Neural cell (in vitro differentiated cells): ENCODE measurements around the gene DMXL2. TPM values are rescaled to one million over a fixed set of nuclear protein-coding genes. Genes with fewer than 3 reads are reported as not detected.

Experiments used
- H2AFZ ChIP-seq: fragments of 200-600, 300-800 bp; sonication (generic), shearing (Covaris generic); 2 replicates; pipeline ENCODE4 v1.6.0; 2014; ENCODE audit warnings: low read depth, mild to moderate bottlenecking, antibody characterized with exemption, low read length, moderate library complexity
- H3F3A ChIP-seq: fragments of 200-600 bp; shearing (Covaris generic); 2 replicates; pipeline ENCODE4 v1.6.1; 2016; ENCODE audit warnings: mild to moderate bottlenecking, moderate library complexity, mixed read lengths, antibody characterized with exemption, low read length; ENCODE audit not compliant: insufficient read depth, poor library complexity, severe bottlenecking
- H3K27ac ChIP-seq: fragments of 200-600, 300-800 bp; sonication (generic), shearing (Covaris generic); 2 replicates; pipeline ENCODE4 v1.5.1; 2014; ENCODE audit warnings: mild to moderate bottlenecking, low read length, moderate library complexity
- H3K27me3 ChIP-seq: fragments of 300-800, 200-600 bp; sonication (generic), shearing (Covaris generic); 2 replicates; pipeline ENCODE4 v1.6.0; 2014; ENCODE audit warnings: mild to moderate bottlenecking, low read depth, low read length, moderate library complexity; ENCODE audit not compliant: insufficient read depth
- H3K36me3 ChIP-seq: fragments of 300-800, 200-600 bp; sonication (generic), shearing (Covaris generic); 2 replicates; pipeline ENCODE4 v1.5.1; 2014; ENCODE audit warnings: mild to moderate bottlenecking, antibody characterized with exemption, low read length, moderate library complexity; ENCODE audit not compliant: insufficient read depth
- H3K4me2 ChIP-seq: fragments of 300-800, 200-600 bp; sonication (generic), shearing (Covaris generic); 2 replicates; pipeline ENCODE4 v1.6.0; 2014; ENCODE audit warnings: mild to moderate bottlenecking, low read length
- H3K4me3 ChIP-seq: fragments of 300-800, 200-600 bp; sonication (generic), shearing (Covaris generic); 2 replicates; pipeline ENCODE4 v1.5.1; 2014; ENCODE audit warnings: mild to moderate bottlenecking, low read length, moderate library complexity
- H3K79me2 ChIP-seq: fragments of 200-600 bp; shearing (Covaris generic); replicated peaks from 2 replicates; pipeline ENCODE4 v1.6.0; 2014; ENCODE audit warnings: mild to moderate bottlenecking, low read length, moderate library complexity; ENCODE audit not compliant: insufficient read depth
- H3K9ac ChIP-seq: fragments of 300-800, 200-600 bp; sonication (generic), shearing (Covaris generic); 2 replicates; pipeline ENCODE4 v1.6.1; 2016; ENCODE audit warnings: mild to moderate bottlenecking, low read length, mixed read lengths
- H3K9me2 ChIP-seq: fragments of 200-600 bp; shearing (Covaris generic); 2 replicates; pipeline ENCODE4 v1.6.1; 2016; ENCODE audit warnings: mild to moderate bottlenecking, low read length, mixed read lengths; ENCODE audit not compliant: insufficient read depth
- H3K9me3 ChIP-seq: fragments of 200-600, 300-800 bp; sonication (generic), shearing (Covaris generic); 2 replicates; pipeline ENCODE4 v1.6.1; 2016; ENCODE audit warnings: mild to moderate bottlenecking, mixed run types, low read length, moderate library complexity, mixed read lengths
- H4K20me1 ChIP-seq: fragments of 200-600 bp; shearing (Covaris generic); 2 replicates; pipeline ENCODE4 v1.6.1; 2016; ENCODE audit warnings: mild to moderate bottlenecking, mixed run types; ENCODE audit not compliant: insufficient read depth
- EP300 ChIP-seq: fragments of 450-650 bp; conservative IDR thresholded peaks from 2 replicates; pipeline ENCODE4 v1.6.1; 2014; ENCODE audit warnings: antibody characterized with exemption, mild to moderate bottlenecking, moderate library complexity; ENCODE audit not compliant: poor library complexity, severe bottlenecking
- EZH2 ChIP-seq: fragments of 200-600, 300-800 bp; shearing (Covaris generic), sonication (generic); IDR thresholded peaks from 2 replicates; pipeline ENCODE4 v1.6.1; 2014; ENCODE audit warnings: antibody characterized with exemption, low read length, borderline replicate concordance, mild to moderate bottlenecking; ENCODE audit not compliant: insufficient read depth, poor library complexity, severe bottlenecking
- MXI1 ChIP-seq: fragments of 450-650 bp; conservative IDR thresholded peaks from 2 replicates; pipeline ENCODE4 v1.6.1; 2014; ENCODE audit warnings: antibody characterized with exemption, mild to moderate bottlenecking; ENCODE audit not compliant: poor library complexity, severe bottlenecking
- POLR2AphosphoS5 ChIP-seq: IDR thresholded peaks from 2 replicates; pipeline ENCODE4 v1.6.1; 2012
- RAD21 ChIP-seq: fragments of 450-650 bp; conservative IDR thresholded peaks from 2 replicates; pipeline ENCODE4 v1.6.1; 2014; ENCODE audit warnings: antibody characterized with exemption, mild to moderate bottlenecking, moderate library complexity
- SMC3 ChIP-seq: fragments of 450-650 bp; conservative IDR thresholded peaks from 2 replicates; pipeline ENCODE4 v1.6.1; 2014; ENCODE audit warnings: antibody characterized with exemption, mild to moderate bottlenecking, moderate library complexity; ENCODE audit not compliant: poor library complexity
- TAF1 ChIP-seq: IDR thresholded peaks from 2 replicates; pipeline ENCODE4 v1.6.1; 2012; ENCODE audit warnings: low read depth
- polyA plus RNA-seq: library from polyadenylated mRNA; depleted of rRNA; stranded (reverse); fragments of >200 nt; gene quantifications from 2 replicates; pipeline ENCODE4 v1.2.3, GENCODE V29; 2014
- TF ChIP-seq, protein P1 (sequence below): fragments of 450-650 bp; IDR thresholded peaks from 2 replicates; pipeline ENCODE4 v1.5.1; 2014; ENCODE audit warnings: antibody characterized with exemption, mild to moderate bottlenecking, moderate library complexity; ENCODE audit not compliant: poor library complexity, severe bottlenecking
- TF ChIP-seq, protein P2 (sequence below): IDR thresholded peaks from 2 replicates; pipeline ENCODE4 v1.6.1; 2012; ENCODE audit warnings: borderline replicate concordance

DMXL2 gene
- polyA plus RNA-seq, 1 donor from 2014 or later, result 176 TPM

DNA sequence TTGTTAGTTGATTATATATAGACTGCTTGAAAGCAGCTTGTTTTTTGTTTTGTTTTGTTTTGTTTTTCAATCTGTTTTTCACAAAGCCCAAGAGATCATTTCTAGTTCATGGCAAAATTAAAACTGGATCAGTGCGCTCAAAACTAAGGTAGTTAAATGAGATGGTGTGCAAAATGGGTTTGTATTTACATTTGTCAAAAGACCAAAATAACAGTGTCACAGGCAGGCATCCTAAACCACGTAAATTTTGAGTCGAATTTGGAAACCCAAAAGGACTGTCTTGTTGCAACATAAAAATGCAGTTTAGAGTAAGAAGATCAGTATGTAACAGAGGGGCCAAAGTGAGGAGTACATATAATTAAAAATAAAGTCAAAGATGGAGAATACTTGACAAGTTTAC lies 2.4 kb downstream of the DMXL2 start:
- H3K9me3 ChIP-seq, result no peaks in the 10 kb centered on the region
- TF ChIP-seq EZH2 (no peak), MXI1 (no peak), EP300 (no peak), POLR2AphosphoS5 (no peak), TAF1 (no peak), RAD21 (no peak), SMC3 (no peak)
- TF ChIP-seq, protein P1, sequence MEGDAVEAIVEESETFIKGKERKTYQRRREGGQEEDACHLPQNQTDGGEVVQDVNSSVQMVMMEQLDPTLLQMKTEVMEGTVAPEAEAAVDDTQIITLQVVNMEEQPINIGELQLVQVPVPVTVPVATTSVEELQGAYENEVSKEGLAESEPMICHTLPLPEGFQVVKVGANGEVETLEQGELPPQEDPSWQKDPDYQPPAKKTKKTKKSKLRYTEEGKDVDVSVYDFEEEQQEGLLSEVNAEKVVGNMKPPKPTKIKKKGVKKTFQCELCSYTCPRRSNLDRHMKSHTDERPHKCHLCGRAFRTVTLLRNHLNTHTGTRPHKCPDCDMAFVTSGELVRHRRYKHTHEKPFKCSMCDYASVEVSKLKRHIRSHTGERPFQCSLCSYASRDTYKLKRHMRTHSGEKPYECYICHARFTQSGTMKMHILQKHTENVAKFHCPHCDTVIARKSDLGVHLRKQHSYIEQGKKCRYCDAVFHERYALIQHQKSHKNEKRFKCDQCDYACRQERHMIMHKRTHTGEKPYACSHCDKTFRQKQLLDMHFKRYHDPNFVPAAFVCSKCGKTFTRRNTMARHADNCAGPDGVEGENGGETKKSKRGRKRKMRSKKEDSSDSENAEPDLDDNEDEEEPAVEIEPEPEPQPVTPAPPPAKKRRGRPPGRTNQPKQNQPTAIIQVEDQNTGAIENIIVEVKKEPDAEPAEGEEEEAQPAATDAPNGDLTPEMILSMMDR, result no peak
- TF ChIP-seq, protein P2, sequence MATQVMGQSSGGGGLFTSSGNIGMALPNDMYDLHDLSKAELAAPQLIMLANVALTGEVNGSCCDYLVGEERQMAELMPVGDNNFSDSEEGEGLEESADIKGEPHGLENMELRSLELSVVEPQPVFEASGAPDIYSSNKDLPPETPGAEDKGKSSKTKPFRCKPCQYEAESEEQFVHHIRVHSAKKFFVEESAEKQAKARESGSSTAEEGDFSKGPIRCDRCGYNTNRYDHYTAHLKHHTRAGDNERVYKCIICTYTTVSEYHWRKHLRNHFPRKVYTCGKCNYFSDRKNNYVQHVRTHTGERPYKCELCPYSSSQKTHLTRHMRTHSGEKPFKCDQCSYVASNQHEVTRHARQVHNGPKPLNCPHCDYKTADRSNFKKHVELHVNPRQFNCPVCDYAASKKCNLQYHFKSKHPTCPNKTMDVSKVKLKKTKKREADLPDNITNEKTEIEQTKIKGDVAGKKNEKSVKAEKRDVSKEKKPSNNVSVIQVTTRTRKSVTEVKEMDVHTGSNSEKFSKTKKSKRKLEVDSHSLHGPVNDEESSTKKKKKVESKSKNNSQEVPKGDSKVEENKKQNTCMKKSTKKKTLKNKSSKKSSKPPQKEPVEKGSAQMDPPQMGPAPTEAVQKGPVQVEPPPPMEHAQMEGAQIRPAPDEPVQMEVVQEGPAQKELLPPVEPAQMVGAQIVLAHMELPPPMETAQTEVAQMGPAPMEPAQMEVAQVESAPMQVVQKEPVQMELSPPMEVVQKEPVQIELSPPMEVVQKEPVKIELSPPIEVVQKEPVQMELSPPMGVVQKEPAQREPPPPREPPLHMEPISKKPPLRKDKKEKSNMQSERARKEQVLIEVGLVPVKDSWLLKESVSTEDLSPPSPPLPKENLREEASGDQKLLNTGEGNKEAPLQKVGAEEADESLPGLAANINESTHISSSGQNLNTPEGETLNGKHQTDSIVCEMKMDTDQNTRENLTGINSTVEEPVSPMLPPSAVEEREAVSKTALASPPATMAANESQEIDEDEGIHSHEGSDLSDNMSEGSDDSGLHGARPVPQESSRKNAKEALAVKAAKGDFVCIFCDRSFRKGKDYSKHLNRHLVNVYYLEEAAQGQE, result no peak
- peaks cover 54% of the 10 kb centered on the region for H3K79me2 ChIP-seq
- H2AFZ ChIP-seq, result no peak overlapping the region
- H3K9ac ChIP-seq, result peak overlapping the region; percentile 94
- H3K27me3 ChIP-seq, result no peaks in the 10 kb centered on the region
- no peak overlapping the region for H3K27ac ChIP-seq
- H3K4me2 ChIP-seq, result peak overlapping the region; percentile 91
- H4K20me1 ChIP-seq, result no peaks in the 10 kb centered on the region
- peak overlapping the region; percentile 94 for H3K4me3 ChIP-seq
- no peaks in the 10 kb centered on the region for H3F3A ChIP-seq
- no peaks in the 10 kb centered on the region for H3K9me2 ChIP-seq
- H3K36me3 ChIP-seq, result no peaks in the 10 kb centered on the region

GRCh38 chr15:51619331-51620035 lies 3.1 kb downstream of the DMXL2 start:
- H3K4me2 ChIP-seq, result peak overlapping the region; percentile 91
- H3K27ac ChIP-seq, result no peak overlapping the region
- peak overlapping the region; percentile 94 for H3K4me3 ChIP-seq
- H3K9me2 ChIP-seq, result no peaks in the 10 kb centered on the region
- TF ChIP-seq MXI1 (no peak), EP300 (no peak), TAF1 (no peak), SMC3 (no peak), EZH2 (no peak)
- no peaks in the 10 kb centered on the region for H3K36me3 ChIP-seq
- no peaks in the 10 kb centered on the region for H3K9me3 ChIP-seq
- no peaks in the 10 kb centered on the region for H3K27me3 ChIP-seq
- H3K9ac ChIP-seq, result no peak overlapping the region
- no peaks in the 10 kb centered on the region for H4K20me1 ChIP-seq
- H2AFZ ChIP-seq, result no peak overlapping the region
- H3K79me2 ChIP-seq, result peaks cover 54% of the 10 kb centered on the region
- no peaks in the 10 kb centered on the region for H3F3A ChIP-seq
